PC-9 (cell line): ENCODE measurements around the gene NKX1-2. TPM values are rescaled to one million over a fixed set of nuclear protein-coding genes. Genes with fewer than 3 reads are reported as not detected.

Experiments used
- BruUV-seq: library from RNA; stranded (reverse); fragments of 400-500 nt; replicated peaks from 2 replicates; lab custom pipeline; 2021; lab: Mats Ljungman, UMichigan
- CTCF ChIA-PET: fragments of 300-600 bp; sonication (Branson Sonifier 250); formaldehyde crosslinking; loops from one replicate; lab custom pipeline; 2022; ENCODE audit warnings: antibody characterized with exemption; lab: Charles Lee
- POLR2A ChIA-PET: fragments of 300-600 bp; sonication (Branson Sonifier 250); formaldehyde crosslinking; loops from one replicate; lab custom pipeline; 2022; ENCODE audit warnings: antibody characterized with exemption; ENCODE audit not compliant: unreplicated experiment; lab: Charles Lee
- DNase-seq, 2 experiments: peaks; one replicate each; pipeline versions ENCODE4 v3.0.0 to v3.0.0-alpha.2; 2015 to 2022; ENCODE audit warnings: mixed read lengths in 1 of 2
- H2AFZ ChIP-seq: fragments of 200-600 bp; sonication (generic); 2 replicates; pipeline ENCODE4 v1.8.1; 2017; ENCODE audit warnings: antibody characterized with exemption
- H3F3A ChIP-seq: fragments of 200-600 bp; sonication (generic); 2 replicates; pipeline ENCODE4 v1.8.1; 2017; ENCODE audit warnings: antibody characterized with exemption, mild to moderate bottlenecking, low read depth; ENCODE audit not compliant: insufficient read depth
- H3K27ac ChIP-seq: fragments of 200-600 bp; sonication (generic); 2 replicates; pipeline ENCODE4 v1.6.1; 2016; ENCODE audit warnings: mixed run types
- H3K27me3 ChIP-seq: fragments of 200-600 bp; sonication (generic); 2 replicates; pipeline ENCODE4 v1.6.1; 2016; ENCODE audit warnings: low read depth, mixed run types; ENCODE audit not compliant: insufficient read depth
- H3K36me3 ChIP-seq: fragments of 200-600 bp; sonication (generic); 2 replicates; pipeline ENCODE4 v1.6.1; 2016; ENCODE audit warnings: low read depth, mixed run types
- H3K4me1 ChIP-seq: fragments of 200-600 bp; sonication (generic); replicated peaks from 2 replicates; pipeline ENCODE4 v1.6.1; 2016; ENCODE audit warnings: mixed run types; ENCODE audit not compliant: insufficient read depth
- H3K4me2 ChIP-seq: fragments of 200-600 bp; sonication (generic); 2 replicates; pipeline ENCODE4 v1.6.1; 2017; ENCODE audit warnings: mixed run types
- H3K4me3 ChIP-seq: fragments of 200-600 bp; sonication (generic); 2 replicates; pipeline ENCODE4 v1.6.1; 2016; ENCODE audit warnings: mixed run types
- H3K79me2 ChIP-seq: fragments of 200-600 bp; sonication (generic); 2 replicates; pipeline ENCODE4 v1.6.1; 2017; ENCODE audit warnings: low read depth, mixed run types
- H3K9me2 ChIP-seq: fragments of 200-600 bp; sonication (generic); 2 replicates; pipeline ENCODE4 v1.8.1; 2017; ENCODE audit warnings: mild to moderate bottlenecking; ENCODE audit not compliant: insufficient read depth
- H3K9me3 ChIP-seq: fragments of 200-600 bp; sonication (generic); 2 replicates; pipeline ENCODE4 v1.8.1; 2016; ENCODE audit warnings: low read depth; ENCODE audit not compliant: insufficient read depth
- H4K20me1 ChIP-seq: fragments of 200-600 bp; sonication (generic); 2 replicates; pipeline ENCODE4 v1.8.1; 2017; ENCODE audit not compliant: insufficient read depth
- CTCF ChIP-seq: fragments of 200-600 bp; sonication (generic); conservative IDR thresholded peaks from 2 replicates; pipeline ENCODE4 v1.6.1; 2017; ENCODE audit warnings: mixed run types, antibody characterized with exemption, mild to moderate bottlenecking, moderate library complexity
- EZH2 ChIP-seq: fragments of 200-600 bp; sonication (generic); IDR thresholded peaks from 2 replicates; pipeline ENCODE4 v1.8.0; 2017; ENCODE audit warnings: antibody characterized with exemption, low read depth
- intact Hi-C: fragments of 100-400 bp; cut with micrococcal nuclease; formaldehyde crosslinking; loops from one replicate; pipeline ENCODE4 v1.10.0; 2022; ENCODE audit not compliant: unreplicated experiment
- total RNA-seq: library from RNA; stranded (reverse); gene quantifications from 2 replicates; pipeline ENCODE4 v1.2.3, GENCODE V29; 2021

Gene NKX1-2
- total RNA-seq, 1 experiment from 2014 or later, result 2.9 TPM

GRCh38 chr10:124419635-124420034 is 30.2 kb downstream of the NKX1-2 start:
- Histone ChIP-seq H3K9me3 (no peaks in the 10 kb centered on the region), H3K79me2 (peaks cover 36% of the 10 kb centered on the region), H3K36me3 (no peaks in the 10 kb centered on the region), H3F3A (no peaks in the 10 kb centered on the region), H3K4me2 (peak overlapping the region; percentile 88), H3K27me3 (no peaks in the 10 kb centered on the region), H3K4me1 (peaks cover 18% of the 10 kb centered on the region; the same call in 1 of the 2 replicates), H4K20me1 (no peaks in the 10 kb centered on the region), H3K4me3 (peak overlapping the region; percentile 79; the same call in 1 of the 2 replicates), H3K27ac (no peak overlapping the region), H2AFZ (no peak overlapping the region; the same call in 1 of the 2 replicates), H3K9me2 (no peaks in the 10 kb centered on the region)
- BruUV-seq, result no TSS peak
- CTCF ChIA-PET, result no interaction called here
- intact Hi-C loops, result loop anchor here (5.0 to 10.0 kb wide), 3 partner anchors 83 to 325 kb away; partner anchors contain the start of gene FAM53B
- POLR2A ChIA-PET, result no interaction called here
- no peak for DNase-seq
- TF ChIP-seq EZH2 (no peak), CTCF (no peak)

GRCh38 chr10:124418726-124419501 is 30.9 kb downstream of the NKX1-2 start, which contains the start of gene OAT:
OAT (minus strand) TSS chr10:124418923; CDS start chr10:124412171, 6,752 bp downstream.
- Histone ChIP-seq H3K4me1 (peaks cover 18% of the 10 kb centered on the region; the same call in 1 of the 2 replicates), H3K9me2 (no peaks in the 10 kb centered on the region), H3K79me2 (peaks cover 44% of the 10 kb centered on the region), H3K9me3 (no peaks in the 10 kb centered on the region), H3K27ac (peak within 1 kb of the TSS; percentile 56; the same call in 1 of the 2 replicates), H2AFZ (peak within 1 kb of the TSS; percentile 83), H3F3A (no peaks in the 10 kb centered on the region), H3K4me3 (peak within 1 kb of the TSS; percentile 79), H3K4me2 (peak within 1 kb of the TSS; percentile 88), H3K27me3 (no peaks in the 10 kb centered on the region), H3K36me3 (no peaks in the 10 kb centered on the region), H4K20me1 (no peaks in the 10 kb centered on the region; the same call in 1 of the 2 replicates)
- CTCF ChIA-PET, result interaction anchor here (0.5 to 0.6 kb wide), 2 partner anchors 22 to 53 kb away, joined by 3 to 8 read pairs; no protein-coding TSS in a partner anchor
- POLR2A ChIA-PET, result interaction anchor here (0.5 to 0.7 kb wide), 4 partner anchors 8 to 1465 kb away, joined by 3 to 11 read pairs (median 4); partner anchors contain the start of gene LHPP
- intact Hi-C loops, result loop anchor here (1.0 to 10.0 kb wide), 4 partner anchors 43 to 326 kb away; partner anchors contain the start of gene FAM53B
- no peak; the same call in 1 of the 2 replicates for TF ChIP-seq CTCF
- no peak for TF ChIP-seq EZH2
- BruUV-seq, result TSS peak; percentile 93
- peak; percentile 87 to 92 for DNase-seq
